Smooth muscle cell (in vitro differentiated cells): ENCODE data around the gene RRBP1. TPM values are rescaled to one million over a fixed set of nuclear protein-coding genes. Genes with fewer than 3 reads are reported as not detected.

Experiments used
- DNase-seq: peaks from one replicate; lab custom pipeline; 2025; ENCODE audit not compliant: unreplicated experiment; lab: John Stamatoyannopoulos, UW
- H2AFZ ChIP-seq: fragments of 200-600 bp; sonication (generic); 2 replicates; pipeline ENCODE4 v1.6.0; 2016; ENCODE audit warnings: antibody characterized with exemption, low read depth, mild to moderate bottlenecking
- H3F3A ChIP-seq: fragments of 200-600 bp; sonication (generic); 2 replicates; pipeline ENCODE4 v1.6.0; 2017; ENCODE audit warnings: antibody characterized with exemption, low read depth
- H3K27ac ChIP-seq: fragments of 200-600 bp; sonication (generic); 2 replicates; pipeline ENCODE4 v1.5.1; 2016; ENCODE audit warnings: low read depth, mild to moderate bottlenecking
- H3K27me3 ChIP-seq: fragments of 200-600 bp; sonication (generic); 2 replicates; pipeline ENCODE4 v1.6.1; 2016; ENCODE audit warnings: low read depth, mild to moderate bottlenecking
- H3K36me3 ChIP-seq: fragments of 200-600 bp; sonication (generic); 2 replicates; pipeline ENCODE4 v1.5.1; 2016; ENCODE audit warnings: low read depth
- H3K4me1 ChIP-seq: fragments of 200-600 bp; sonication (generic); 2 replicates; pipeline ENCODE4 v1.5.1; 2016; ENCODE audit warnings: low read depth
- H3K4me2 ChIP-seq: fragments of 200-600 bp; sonication (generic); 2 replicates; pipeline ENCODE4 v1.6.0; 2016; ENCODE audit warnings: mild to moderate bottlenecking
- H3K4me3 ChIP-seq: fragments of 200-600 bp; sonication (generic); 2 replicates; pipeline ENCODE4 v1.5.1; 2016; ENCODE audit warnings: mild to moderate bottlenecking
- H3K79me2 ChIP-seq: fragments of 200-600 bp; sonication (generic); 2 replicates; pipeline ENCODE4 v1.6.0; 2016; ENCODE audit warnings: low read depth, mild to moderate bottlenecking
- H3K9ac ChIP-seq: fragments of 200-600 bp; sonication (generic); 2 replicates; pipeline ENCODE4 v1.6.0; 2016; ENCODE audit warnings: low read depth
- H3K9me3 ChIP-seq: fragments of 200-600 bp; sonication (generic); replicated peaks from 2 replicates; pipeline ENCODE4 v1.5.1; 2016; ENCODE audit warnings: low read depth
- H4K20me1 ChIP-seq: fragments of 200-600 bp; sonication (generic); 2 replicates; pipeline ENCODE4 v1.6.0; 2016; ENCODE audit warnings: low read depth
- CTCF ChIP-seq: fragments of 200-600 bp; sonication (generic); IDR thresholded peaks from 2 replicates; pipeline ENCODE4 v1.5.1; 2017; ENCODE audit warnings: borderline replicate concordance, mild to moderate bottlenecking, antibody characterized with exemption; ENCODE audit not compliant: insufficient read depth, poor library complexity, severe bottlenecking
- WGBS: methylation state at CpG from one replicate; pipeline ENCODE4 v1.1.7; 2016; ENCODE audit warnings: low lambda C conversion rate; 5-methylcytosine and 5-hydroxymethylcytosine counted together
- polyA plus RNA-seq: library from polyadenylated mRNA; unstranded; fragments of >200 nt; fragmentation: Nextera tagmentation; extraction: Ambion mirVana; gene quantifications from 2 replicates; pipeline ENCODE4 v1.2.1, GENCODE V29; 2016
- total RNA-seq: library from RNA; depleted of rRNA; stranded (reverse); fragments of >200 nt; gene quantifications from 2 replicates; pipeline ENCODE4 v1.2.3, GENCODE V29; 2014

Gene RRBP1
- total and polyA plus RNA-seq, 2 experiments from 2014 or later = 142 to 226 TPM

GRCh38 chr20:17640875-17641378 is 41.1 kb downstream of the RRBP1 start:
- peaks cover 8% of the 10 kb centered on the region for H3K36me3 ChIP-seq
- DNase-seq = no peak
- WGBS = 100% methylated on average over 13 of the region's 14 CpGs

DNA sequence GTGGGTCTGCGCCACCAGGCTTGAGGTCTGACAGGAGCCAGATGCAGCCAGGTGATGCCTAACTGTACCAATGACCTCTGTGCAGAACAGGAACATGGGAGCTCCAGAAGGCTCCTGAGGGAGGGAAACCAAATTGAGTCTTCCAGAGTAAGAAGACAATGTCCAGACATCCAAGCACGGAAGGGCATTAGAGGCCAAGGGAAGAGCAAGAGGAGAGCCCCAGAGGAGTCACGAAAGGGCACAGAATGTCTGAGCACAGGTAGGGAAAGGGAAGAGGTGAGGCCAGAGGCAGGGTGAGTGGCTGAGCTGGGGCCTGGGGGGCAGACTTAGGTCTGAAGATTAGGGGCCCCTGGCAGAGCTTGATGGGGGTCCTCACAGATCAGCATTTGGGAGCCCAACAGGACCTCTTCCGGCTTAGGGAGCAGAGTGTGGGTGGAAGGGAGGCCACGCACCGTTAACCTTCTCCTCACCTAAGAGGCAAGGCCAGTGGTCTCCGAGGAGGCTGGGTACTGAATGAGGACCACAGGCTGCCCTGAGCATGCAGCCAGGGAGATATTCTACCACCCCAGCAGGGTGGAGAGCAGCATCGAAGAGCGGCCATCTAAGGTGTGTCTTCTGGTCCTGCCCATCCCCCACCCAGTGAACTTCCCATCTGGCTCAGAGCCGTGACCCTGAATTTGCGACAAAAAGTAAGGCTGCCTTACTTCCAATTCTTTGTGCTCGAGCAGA is 41.7 kb downstream of the RRBP1 start:
- WGBS = 95% methylated on average over 12 of the region's 12 CpGs
- no peak for TF ChIP-seq CTCF
- Histone ChIP-seq H3K9ac (no peak overlapping the region), H3K27me3 (no peaks in the 10 kb centered on the region), H2AFZ (no peak overlapping the region), H3K4me2 (no peak overlapping the region), H3K4me3 (no peak overlapping the region), H3F3A (no peaks in the 10 kb centered on the region), H3K27ac (no peak overlapping the region), H3K36me3 (peaks cover 8% of the 10 kb centered on the region), H4K20me1 (peaks cover 100% of the 10 kb centered on the region), H3K79me2 (peaks cover 79% of the 10 kb centered on the region), H3K9me3 (no peaks in the 10 kb centered on the region), H3K4me1 (no peaks in the 10 kb centered on the region)
- no peak for DNase-seq

More at GRCh38 chr20:17640875-17641378, 41.1 kb downstream of the RRBP1 start:
- no peaks in the 10 kb centered on the region for H3K9me3 ChIP-seq
- H4K20me1 ChIP-seq = peaks cover 100% of the 10 kb centered on the region
- no peak overlapping the region for H3K27ac ChIP-seq
- peaks cover 3% of the 10 kb centered on the region for H3K4me1 ChIP-seq
- H3K9ac ChIP-seq = no peak overlapping the region
- H3K4me2 ChIP-seq = no peak overlapping the region
- no peaks in the 10 kb centered on the region for H3K27me3 ChIP-seq
- peaks cover 79% of the 10 kb centered on the region for H3K79me2 ChIP-seq
- no peak overlapping the region for H3K4me3 ChIP-seq
- H2AFZ ChIP-seq = no peak overlapping the region
- no peak for TF ChIP-seq CTCF
- H3F3A ChIP-seq = no peaks in the 10 kb centered on the region

GRCh38 chr20:17638835-17639407 is 43.1 kb downstream of the RRBP1 start:
- TF ChIP-seq CTCF = no peak
- no peak for DNase-seq
- 98% methylated on average over 6 of the region's 6 CpGs for WGBS
- Histone ChIP-seq H3K27me3 (no peaks in the 10 kb centered on the region), H3K9me3 (no peaks in the 10 kb centered on the region), H3K4me2 (no peak overlapping the region), H2AFZ (no peak overlapping the region), H3K79me2 (peaks cover 67% of the 10 kb centered on the region), H3K9ac (no peak overlapping the region), H3K4me3 (no peak overlapping the region), H3K4me1 (no peaks in the 10 kb centered on the region), H3F3A (no peaks in the 10 kb centered on the region), H3K27ac (no peak overlapping the region), H4K20me1 (peaks cover 100% of the 10 kb centered on the region), H3K36me3 (peaks cover 8% of the 10 kb centered on the region)
